H1 (cell line): Measurements from ENCODE around the gene EXD3. TPM values are rescaled to one million over a fixed set of nuclear protein-coding genes. Genes with fewer than 3 reads are reported as not detected.

Source experiments
- CTCF ChIA-PET: fragments of 300-600 bp; sonication (Branson Sonifier 250); formaldehyde crosslinking; loops from one replicate; lab custom pipeline; 2021; ENCODE audit not compliant: partially characterized antibody; lab: Charles Lee
- POLR2A ChIA-PET: fragments of 300-600 bp; sonication (Branson Sonifier 250); formaldehyde crosslinking; loops from one replicate; lab custom pipeline; 2021; ENCODE audit warnings: inconsistent platforms; ENCODE audit not compliant: partially characterized antibody; lab: Charles Lee
- DNase-seq, 2 experiments: peaks; one replicate each; pipeline versions ENCODE4 v3.0.0 to v3.0.0-alpha.2; 2010 to 2022; ENCODE audit warnings: low spot score in 2 of 2, low read depth in 1 of 2, mixed read lengths in 1 of 2
- FAIRE-seq: peaks from 2 replicates; lab custom pipeline; 2011; peaks lifted over from hg19 to GRCh38; lab: Jason Lieb, UNC
- H2AFZ ChIP-seq: 2 replicates; pipeline ENCODE4 v1.8.1; 2012; ENCODE audit warnings: low read length, inconsistent platforms
- H2AK5ac ChIP-seq: 2 replicates; pipeline ENCODE4 v1.6.1; 2013; ENCODE audit warnings: low read depth, low read length
- H2BK120ac ChIP-seq: replicated peaks from 2 replicates; pipeline ENCODE3; 2013; ENCODE audit warnings: low read depth, low read length, inconsistent platforms
- H2BK12ac ChIP-seq: 2 replicates; pipeline ENCODE4 v1.6.1; 2013; ENCODE audit warnings: low read depth, low read length
- H2BK15ac ChIP-seq: 2 replicates; pipeline ENCODE4 v1.6.1; 2013; ENCODE audit warnings: low read length
- H2BK20ac ChIP-seq: 2 replicates; pipeline ENCODE4 v1.6.1; 2013; ENCODE audit warnings: low read length
- H2BK5ac ChIP-seq: 2 replicates; pipeline ENCODE4 v1.6.1; 2013; ENCODE audit warnings: low read depth, low read length
- H3K14ac ChIP-seq: 2 replicates; pipeline ENCODE4 v1.6.1; 2013; ENCODE audit warnings: inconsistent platforms; ENCODE audit not compliant: insufficient read length
- H3K18ac ChIP-seq: 2 replicates; pipeline ENCODE4 v1.6.1; 2013; ENCODE audit warnings: low read length; ENCODE audit errors: extremely low read depth
- H3K23ac ChIP-seq: 2 replicates; pipeline ENCODE4 v1.6.1; 2013; ENCODE audit warnings: inconsistent platforms; ENCODE audit not compliant: insufficient read length
- H3K23me2 ChIP-seq: 2 replicates; pipeline ENCODE4 v1.6.1; 2013; ENCODE audit warnings: low read depth, low read length
- H3K27ac ChIP-seq: 2 replicates; pipeline ENCODE4 v1.6.1; 2011; ENCODE audit warnings: low read depth, low read length, inconsistent platforms
- H3K27me3 ChIP-seq, 4 experiments: replicated peaks in 1 of 4; 1 replicate in 1 of 4; 2 replicates in 3 of 4; pipeline versions ENCODE4 v1.6.1 to v1.8.1; 2011 to 2013; ENCODE audit warnings: low read length in 3 of 4, mild to moderate bottlenecking in 3 of 4, inconsistent platforms in 2 of 4, mixed read lengths in 2 of 4, moderate library complexity in 1 of 4; ENCODE audit not compliant: control insufficient read depth in 3 of 4, insufficient read depth in 3 of 4; ENCODE audit errors: extremely low read depth in 1 of 4
- H3K36me3 ChIP-seq, 4 experiments: 2 replicates each; pipeline versions ENCODE4 v1.6.1 to v1.8.1; 2011 to 2013; ENCODE audit warnings: mild to moderate bottlenecking in 4 of 4, low read length in 3 of 4, moderate library complexity in 2 of 4, control low read depth in 1 of 4, inconsistent platforms in 1 of 4; ENCODE audit not compliant: insufficient read depth in 4 of 4, control insufficient read depth in 2 of 4
- H3K4ac ChIP-seq: replicated peaks from 2 replicates; pipeline ENCODE3; 2013; ENCODE audit warnings: low read length, low read depth, mixed read lengths, inconsistent platforms; ENCODE audit not compliant: insufficient read length
- H3K4me1 ChIP-seq, 4 experiments: replicated peaks in 1 of 4; 1 replicate in 1 of 4; 2 replicates in 3 of 4; pipeline versions ENCODE4 v1.6.1 to v1.8.1; 2011 to 2013; ENCODE audit warnings: low read length in 3 of 4, inconsistent platforms in 2 of 4, mixed read lengths in 1 of 4; ENCODE audit not compliant: insufficient read depth in 4 of 4, control insufficient read depth in 3 of 4
- H3K4me2 ChIP-seq, 2 experiments: 2 replicates each; pipeline versions ENCODE4 v1.6.1 to v1.8.1; 2011 to 2013; ENCODE audit warnings: low read depth in 2 of 2, low read length in 2 of 2, control low read depth in 1 of 2, inconsistent platforms in 1 of 2, mild to moderate bottlenecking in 1 of 2; ENCODE audit not compliant: insufficient read depth in 1 of 2
- H3K4me3 ChIP-seq, 4 experiments: fragments of 200-600, 300-600 bp in 1 of 4; sonication (generic), shearing (Covaris generic), sonication (Bioruptor Twin) in 1 of 4; 2 replicates each; pipeline versions ENCODE4 v1.5.1 to v1.8.1; 2011 to 2016; ENCODE audit warnings: low read length in 4 of 4, low read depth in 3 of 4, control low read depth in 2 of 4, inconsistent platforms in 2 of 4, mild to moderate bottlenecking in 2 of 4, mixed read lengths in 1 of 4, moderate library complexity in 1 of 4; ENCODE audit not compliant: insufficient read depth in 2 of 4; ENCODE audit errors: extremely low read depth in 1 of 4
- H3K56ac ChIP-seq: replicated peaks from 2 replicates; pipeline ENCODE3; 2013; ENCODE audit warnings: low read depth, mild to moderate bottlenecking, mixed read lengths, low read length, inconsistent platforms; ENCODE audit not compliant: insufficient read length
- H3K79me1 ChIP-seq: 2 replicates; pipeline ENCODE4 v1.6.1; 2013; ENCODE audit warnings: low read depth, low read length, control low read depth
- H3K79me2 ChIP-seq, 2 experiments: 2 replicates each; pipeline versions ENCODE4 v1.6.1 to v1.8.1; 2012 to 2013; ENCODE audit warnings: low read length in 2 of 2, mild to moderate bottlenecking in 2 of 2, inconsistent platforms in 1 of 2; ENCODE audit not compliant: insufficient read depth in 2 of 2, control insufficient read depth in 1 of 2
- H3K9ac ChIP-seq, 4 experiments: replicated peaks in 1 of 4; 1 replicate in 1 of 4; 2 replicates in 3 of 4; pipeline versions ENCODE4 v1.6.1 to v1.8.1; 2011 to 2013; ENCODE audit warnings: low read depth in 3 of 4, low read length in 3 of 4, control low read depth in 2 of 4, mild to moderate bottlenecking in 2 of 4, moderate library complexity in 2 of 4, inconsistent platforms in 1 of 4; ENCODE audit errors: extremely low read depth in 1 of 4
- H3K9me3 ChIP-seq, 2 experiments: 2 replicates each; pipeline versions ENCODE4 v1.6.1 to v1.8.1; 2012 to 2013; ENCODE audit warnings: mild to moderate bottlenecking in 2 of 2, moderate library complexity in 2 of 2, control low read depth in 1 of 2, inconsistent platforms in 1 of 2, low read depth in 1 of 2, low read length in 1 of 2, mixed read lengths in 1 of 2; ENCODE audit not compliant: insufficient read depth in 2 of 2
- H4K20me1 ChIP-seq, 2 experiments: replicated peaks in 1 of 2; 2 replicates each; pipeline versions ENCODE3 to v1.8.1; 2011 to 2013; ENCODE audit warnings: inconsistent platforms in 2 of 2, low read length in 2 of 2, mild to moderate bottlenecking in 1 of 2; ENCODE audit not compliant: insufficient read depth in 2 of 2, control insufficient read depth in 1 of 2
- H4K5ac ChIP-seq: 2 replicates; pipeline ENCODE4 v1.6.1; 2013; ENCODE audit warnings: low read length, low read depth, mixed read lengths, inconsistent platforms; ENCODE audit not compliant: insufficient read length
- H4K8ac ChIP-seq: 2 replicates; pipeline ENCODE4 v1.8.0; 2013; ENCODE audit warnings: mild to moderate bottlenecking, moderate library complexity, low read length, inconsistent platforms; ENCODE audit not compliant: insufficient read depth; ENCODE audit errors: extremely low read depth
- H4K91ac ChIP-seq: replicated peaks from 2 replicates; pipeline ENCODE3; 2013; ENCODE audit warnings: low read length, mixed read lengths, inconsistent platforms; ENCODE audit not compliant: insufficient read length
- BRCA1 ChIP-seq: IDR thresholded peaks from 2 replicates; pipeline ENCODE4 v1.6.1; 2012; ENCODE audit warnings: low read depth, low read length, improper control_type of control experiment
- CEBPB ChIP-seq: IDR thresholded peaks from 2 replicates; pipeline ENCODE4 v1.6.1; 2012; ENCODE audit warnings: low read depth, low read length
- CHD2 ChIP-seq: IDR thresholded peaks from 2 replicates; pipeline ENCODE4 v1.6.1; 2012; ENCODE audit warnings: low read length, improper control_type of control experiment
- EGR1 ChIP-seq: IDR thresholded peaks from 2 replicates; pipeline ENCODE4 v1.6.1; 2011; ENCODE audit warnings: low read depth, low read length, borderline replicate concordance
- EZH2 ChIP-seq: fragments of 200-600 bp; sonication (generic); IDR thresholded peaks from 2 replicates; pipeline ENCODE4 v1.7.1; 2012; ENCODE audit warnings: low read depth, mild to moderate bottlenecking, moderate library complexity, low read length, inconsistent platforms; ENCODE audit not compliant: severe bottlenecking
- HDAC6 ChIP-seq: IDR thresholded peaks from one replicate; pipeline ENCODE4 v1.7.1; 2012; ENCODE audit warnings: low read depth, mild to moderate bottlenecking, inconsistent platforms, low read length, moderate library complexity
- JUND ChIP-seq: IDR thresholded peaks from 2 replicates; pipeline ENCODE4 v1.6.1; 2011; ENCODE audit warnings: mild to moderate bottlenecking, improper control_type of control experiment, low read length
- KDM5A ChIP-seq: fragments of 200-600 bp; IDR thresholded peaks from 2 replicates; pipeline ENCODE4 v1.7.1; 2012; ENCODE audit warnings: mild to moderate bottlenecking, low read length, inconsistent platforms, mixed read lengths
- NANOG ChIP-seq: IDR thresholded peaks from 2 replicates; pipeline ENCODE4 v1.6.1; 2011; ENCODE audit warnings: low read length, low read depth, mild to moderate bottlenecking, inconsistent platforms; ENCODE audit not compliant: insufficient read depth, poor library complexity, severe bottlenecking
- RFX5 ChIP-seq: IDR thresholded peaks from 2 replicates; pipeline ENCODE4 v1.6.1; 2011; ENCODE audit warnings: low read depth, low read length, improper control_type of control experiment, borderline replicate concordance
- RNF2 ChIP-seq: fragments of 200-900, 300-1000 bp; sonication (generic); IDR thresholded peaks from 2 replicates; pipeline ENCODE4 v1.7.1; 2016; ENCODE audit warnings: borderline replicate concordance, low read depth, mild to moderate bottlenecking, antibody characterized with exemption, low read length; ENCODE audit not compliant: poor library complexity, severe bottlenecking; ENCODE audit errors: missing control alignments
- SIRT6 ChIP-seq: IDR thresholded peaks from one replicate; pipeline ENCODE4 v1.7.1; 2012; ENCODE audit warnings: low read length, inconsistent platforms
- USF2 ChIP-seq: IDR thresholded peaks from 2 replicates; pipeline ENCODE4 v1.6.1; 2011; ENCODE audit warnings: low read length, improper control_type of control experiment
- WGBS, 2 experiments: shearing (Covaris generic) in 1 of 2; methylation state at CpG; one replicate each; pipeline versions ENCODE4 v1.1.6 to v1.1.7; 2013 to 2015; ENCODE audit warnings: low lambda C conversion rate in 2 of 2, mixed read lengths in 2 of 2, inconsistent platforms in 1 of 2, low coverage in 1 of 2, missing lambda C conversion rate in 1 of 2; ENCODE audit not compliant: insufficient replicate concordance in 2 of 2, insufficient coverage in 1 of 2, insufficient read length in 1 of 2; ENCODE audit errors: extremely low coverage in 1 of 2, missing lambda C conversion rate in 1 of 2; 5-methylcytosine and 5-hydroxymethylcytosine counted together
- polyA plus RNA-seq, 7 experiments: library from polyadenylated mRNA; depleted of rRNA in 3 of 7; stranded (reverse) in 5 of 7; unstranded in 2 of 7; fragments of >200 nt in 5 of 7; fragments of 200-250 nt in 2 of 7; gene quantifications; 1 replicate in 5 of 7; 2 replicates in 1 of 7; 4 replicates in 1 of 7; pipeline versions ENCODE4 v1.2.1 to v1.2.3, GENCODE V29; 2011 to 2013; ENCODE audit warnings: missing spikeins in 2 of 7, mixed read lengths in 2 of 7
- total RNA-seq: library from RNA; stranded (reverse); fragmentation: NEBNext Ultra II Directional; extraction: Animal tissue kit (Norgen Biotek cat#: 25700); gene quantifications from 2 replicates; pipeline ENCODE4 v1.2.1, GENCODE V29; 2021

The EXD3 gene
- total and polyA plus RNA-seq, 2 of the 8 experiments (the other 6 are each of a cell fraction or from before 2014, with no cell fraction given): 7.2 to 9.4 TPM

DNA sequence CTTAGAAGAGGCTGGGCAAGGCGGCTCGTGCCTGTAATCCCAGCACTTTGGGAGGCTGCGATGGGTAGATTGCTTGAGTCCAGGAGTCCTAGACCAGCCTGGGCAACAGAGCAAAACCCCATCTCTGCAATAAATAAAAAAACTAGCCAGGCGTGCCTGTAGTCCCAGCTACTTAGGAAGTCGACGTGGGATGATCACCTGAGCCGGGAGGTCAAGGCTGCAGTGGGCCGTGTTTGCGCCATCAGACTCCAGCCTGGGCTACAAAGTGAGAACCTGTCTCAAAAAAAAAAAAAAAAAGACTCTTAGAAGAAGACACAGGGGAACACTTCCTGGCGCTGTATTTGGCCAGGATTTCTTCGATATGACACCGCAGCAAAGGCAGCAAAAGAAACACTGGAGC lies 97.2 kb downstream of the EXD3 start:
- H3K79me2 ChIP-seq: no peaks in the 10 kb centered on the region
- no peaks in the 10 kb centered on the region for H3K79me1 ChIP-seq
- no peak overlapping the region for H3K23ac ChIP-seq
- no peak overlapping the region for H2BK20ac ChIP-seq
- peaks cover 0 to 6% (median under 1%) of the 10 kb centered on the region in 4 experiments; a peak in 4 of 7 replicates for H3K4me1 ChIP-seq
- 90% methylated on average over 12 of the region's 12 CpGs; no CpG with 5 or more reads in 1 of the 2 experiments for WGBS, 2 experiments
- H4K20me1 ChIP-seq: no peaks in the 10 kb centered on the region
- H3K14ac ChIP-seq: no peak overlapping the region
- no peak overlapping the region for H3K4me2 ChIP-seq
- H2BK12ac ChIP-seq: no peak overlapping the region
- H3K56ac ChIP-seq: no peak overlapping the region
- H2AFZ ChIP-seq: no peak overlapping the region
- H3K18ac ChIP-seq: no peak overlapping the region
- no peak for FAIRE-seq
- ChIA-PET POLR2A (interaction anchor here (0.7 to 1.5 kb wide), 2 partner anchors 9 to 962 kb away, joined by 3 read pairs; partner anchors contain the start of gene DNLZ), CTCF (interaction anchor here (0.7 to 1.0 kb wide), 3 partner anchors 22 to 38 kb away, joined by 3 read pairs; no protein-coding TSS in a partner anchor)
- H3K27me3 ChIP-seq: no peaks in the 10 kb centered on the region
- no peak overlapping the region for H2BK120ac ChIP-seq
- no peak for DNase-seq
- no peak overlapping the region for H4K91ac ChIP-seq
- H3K4me3 ChIP-seq: no peak overlapping the region
- no peak overlapping the region for H4K8ac ChIP-seq
- H3K23me2 ChIP-seq: no peaks in the 10 kb centered on the region
- no peak overlapping the region for H3K4ac ChIP-seq
- H3K36me3 ChIP-seq: no peaks in the 10 kb centered on the region
- no peak overlapping the region for H3K9ac ChIP-seq
- no peak overlapping the region for H2AK5ac ChIP-seq
- H4K5ac ChIP-seq: no peak overlapping the region
- peaks cover 2 to 8% of the 10 kb centered on the region in 2 experiments; a peak in 1 of 4 replicates for H3K9me3 ChIP-seq
- H2BK15ac ChIP-seq: no peak overlapping the region
- H3K27ac ChIP-seq: no peak overlapping the region
- no peak overlapping the region for H2BK5ac ChIP-seq
- no peak for TF ChIP-seq HDAC6
- no peak for TF ChIP-seq KDM5A
- no peak for TF ChIP-seq SIRT6
- no peak for TF ChIP-seq EGR1
- no peak for TF ChIP-seq BRCA1
- TF ChIP-seq RFX5: no peak
- TF ChIP-seq EZH2: no peak
- no peak for TF ChIP-seq USF2
- TF ChIP-seq CEBPB: no peak
- TF ChIP-seq NANOG: no peak
- no peak for TF ChIP-seq JUND
- TF ChIP-seq RNF2: no peak
- no peak for TF ChIP-seq CHD2
